ELR (cell line): ENCODE results near the gene RASSF3.
A peak's percentile ranks its signal among the peaks of the same experiment; 100 is the strongest.
"Not testable (repeated sequence)": the region's sequence is repeated elsewhere in the genome, so short reads cannot be mapped to it uniquely, and the experiment has no call there.

Source experiments
- DNase-seq: peaks from one replicate; pipeline ENCODE4 v3.0.0-alpha.2; 2015; ENCODE audit warnings: low read depth

The RASSF3 gene

GRCh38 chr12:64595863-64596793 is 14.2 kb upstream of the RASSF3 start:
- DNase-seq: no peak

- DNase-seq: no peak
Observed at GRCh38 chr12:64598831-64599230, 11.5 kb upstream of the RASSF3 start.

GRCh38 chr12:64600164-64600561 is 10.1 kb upstream of the RASSF3 start:
- no peak for DNase-seq

- no peak for DNase-seq
Observed at GRCh38 chr12:64603183-64603841, 7.0 kb upstream of the RASSF3 start.

GRCh38 chr12:64608901-64609535 is 1.3 kb upstream of the RASSF3 start:
- DNase-seq: peak; percentile 88

- peak; percentile 45 for DNase-seq
Observed at GRCh38 chr12:64609536-64610078, 688 bp upstream of the RASSF3 start.

- peak; percentile 81 for DNase-seq
Observed at GRCh38 chr12:64610660-64611340, 505 bp downstream of the RASSF3 start.

GRCh38 chr12:64611341-64612284 is 1.3 kb downstream of the RASSF3 start:
- DNase-seq: peak; percentile 50

GRCh38 chr12:64612843-64613242 is 2.5 kb downstream of the RASSF3 start:
- no peak for DNase-seq

- not testable (repeated sequence) for DNase-seq
Observed at GRCh38 chr12:64613775-64614398, 3.6 kb downstream of the RASSF3 start.

GRCh38 chr12:64616201-64616600 is 5.9 kb downstream of the RASSF3 start:
- no peak for DNase-seq

- peak; percentile 27 for DNase-seq
Observed at GRCh38 chr12:64618953-64619590, 8.8 kb downstream of the RASSF3 start.

GRCh38 chr12:64621257-64621942 is 11.1 kb downstream of the RASSF3 start:
- DNase-seq: peak; percentile 79

GRCh38 chr12:64624035-64624434 is 13.7 kb downstream of the RASSF3 start:
- no peak for DNase-seq

GRCh38 chr12:64625243-64626077 is 15.2 kb downstream of the RASSF3 start:
- peak; percentile 96 for DNase-seq

GRCh38 chr12:64626588-64626987 is 16.3 kb downstream of the RASSF3 start:
- not testable (repeated sequence) for DNase-seq

- DNase-seq: peak; percentile 73
Observed at GRCh38 chr12:64627771-64628170, 17.5 kb downstream of the RASSF3 start.

GRCh38 chr12:64631197-64631596 is 20.9 kb downstream of the RASSF3 start:
- no peak for DNase-seq
